Activated CD4-positive, alpha-beta T cell treated with anti-CD3 and anti-CD28 coated beads, Interleukin-2, amount 10 ng/mL, durations not matched to agents 24 days and 14 days (primary cell): ENCODE results near the gene RTF1. TPM values are rescaled to one million over a fixed set of nuclear protein-coding genes. Genes with fewer than 3 reads are reported as not detected.
"Not testable (repeated sequence)": the region's sequence is repeated elsewhere in the genome, so short reads cannot be mapped to it uniquely, and the experiment has no call there.

ENCODE experiments used
- DNase-seq: peaks from one replicate; pipeline ENCODE4 v3.0.0; 2022
- H3K27ac Mint-ChIP-seq: one replicate; pipeline ENCODE4 v1.8.0; 2022; ENCODE audit warnings: mild to moderate bottlenecking, mixed read lengths
- H3K27me3 Mint-ChIP-seq: one replicate; pipeline ENCODE4 v1.8.0; 2022; ENCODE audit warnings: mixed read lengths
- H3K36me3 Mint-ChIP-seq: one replicate; pipeline ENCODE4 v1.8.0; 2022; ENCODE audit warnings: low read depth, mild to moderate bottlenecking, mixed read lengths
- H3K4me1 Mint-ChIP-seq: one replicate; pipeline ENCODE4 v1.8.0; 2021; ENCODE audit warnings: mixed read lengths
- H3K4me3 Mint-ChIP-seq: one replicate; pipeline ENCODE4 v1.8.0; 2022; ENCODE audit warnings: mild to moderate bottlenecking, moderate library complexity, mixed read lengths
- H3K9me3 Mint-ChIP-seq: one replicate; pipeline ENCODE4 v1.8.0; 2021; ENCODE audit warnings: mixed read lengths
- intact Hi-C: fragments of 100-400 bp; cut with micrococcal nuclease; formaldehyde crosslinking; loops from one replicate; pipeline ENCODE4 v1.15.1; 2023
- total RNA-seq: library from RNA; stranded (reverse); gene quantifications from 2 replicates; pipeline ENCODE4 v1.2.3, GENCODE V29; 2022

RTF1 gene
- total RNA-seq, 1 donor from 2014 or later = 38.1 TPM

- H3K4me1 Mint-ChIP-seq = peaks cover 37% of the 10 kb centered on the region
- DNase-seq = peak; percentile 85
- no peaks in the 10 kb centered on the region for H3K9me3 Mint-ChIP-seq
- peak overlapping the region; percentile 100 for H3K4me3 Mint-ChIP-seq
- peaks cover 14% of the 10 kb centered on the region for H3K36me3 Mint-ChIP-seq
- no peaks in the 10 kb centered on the region for H3K27me3 Mint-ChIP-seq
- peak overlapping the region; percentile 88 for H3K27ac Mint-ChIP-seq
- intact Hi-C loops = loop anchor here (1.0 to 2.0 kb wide), 4 partner anchors 12 to 186 kb away; partner anchors contain the start of genes CHP1, NDUFAF1, NUSAP1 and OIP5
Observed at GRCh38 chr15:41417418-41418195, 712 bp downstream of the RTF1 start.

- intact Hi-C loops = loop anchor here (5.0 kb wide), 1 partner anchor 68 kb away; the partner anchor contains the start of gene ITPKA
- Mint-ChIP-seq H3K27me3 (no peaks in the 10 kb centered on the region), H3K27ac (peak overlapping the region; percentile 85), H3K4me1 (peaks cover 29% of the 10 kb centered on the region), H3K36me3 (peaks cover 8% of the 10 kb centered on the region), H3K4me3 (peak overlapping the region; percentile 59), H3K9me3 (no peaks in the 10 kb centered on the region)
- peak; percentile 71 for DNase-seq
Observed at GRCh38 chr15:41423979-41424659, 7.2 kb downstream of the RTF1 start.

- peak overlapping the region; percentile 59 for H3K4me3 Mint-ChIP-seq
- DNase-seq = no peak
- peaks cover 35% of the 10 kb centered on the region for H3K4me1 Mint-ChIP-seq
Observed at GRCh38 chr15:41424809-41425208, 7.9 kb downstream of the RTF1 start.

GRCh38 chr15:41425907-41426306 lies 9.0 kb downstream of the RTF1 start:
- H3K9me3 Mint-ChIP-seq, intact Hi-C loops, H3K36me3 Mint-ChIP-seq, DNase-seq, H3K4me3 Mint-ChIP-seq, H3K27me3 Mint-ChIP-seq: not testable (repeated sequence)
- Mint-ChIP-seq H3K4me1 (peaks cover 29% of the 10 kb centered on the region), H3K27ac (peak overlapping the region; percentile 31)

More at GRCh38 chr15:41424809-41425208, 7.9 kb downstream of the RTF1 start:
- intact Hi-C loops = loop anchor here (5.0 kb wide), 1 partner anchor 67 kb away; the partner anchor contains the start of gene ITPKA
- Mint-ChIP-seq H3K36me3 (peaks cover 10% of the 10 kb centered on the region), H3K27ac (peak overlapping the region; percentile 85), H3K9me3 (no peaks in the 10 kb centered on the region), H3K27me3 (no peaks in the 10 kb centered on the region)

- Mint-ChIP-seq H3K4me3 (peak overlapping the region; percentile 82), H3K36me3 (peaks cover 10% of the 10 kb centered on the region), H3K9me3 (no peaks in the 10 kb centered on the region), H3K27ac (peak overlapping the region; percentile 93), H3K27me3 (no peaks in the 10 kb centered on the region), H3K4me1 (peaks cover 24% of the 10 kb centered on the region)
- peak; percentile 77 for DNase-seq
- intact Hi-C loops = loop anchor here (1.0 kb wide), 1 partner anchor 11 kb away; no protein-coding TSS in a partner anchor
Observed at GRCh38 chr15:41429003-41429890, 12.4 kb downstream of the RTF1 start.

- Mint-ChIP-seq H3K4me1 (peaks cover 11% of the 10 kb centered on the region), H3K9me3 (no peaks in the 10 kb centered on the region), H3K36me3 (peaks cover 20% of the 10 kb centered on the region), H3K27ac (no peak overlapping the region), H3K27me3 (no peaks in the 10 kb centered on the region), H3K4me3 (no peak overlapping the region)
- intact Hi-C loops = no loop called here
- no peak for DNase-seq
Observed at GRCh38 chr15:41435037-41435786, 18.3 kb downstream of the RTF1 start.

- H3K4me3 Mint-ChIP-seq = no peak overlapping the region
- no peaks in the 10 kb centered on the region for H3K9me3 Mint-ChIP-seq
- H3K27ac Mint-ChIP-seq = peak overlapping the region; percentile 25
- peaks cover 9% of the 10 kb centered on the region for H3K4me1 Mint-ChIP-seq
- peaks cover 23% of the 10 kb centered on the region for H3K36me3 Mint-ChIP-seq
- intact Hi-C loops = no loop called here
- DNase-seq = no peak
- no peaks in the 10 kb centered on the region for H3K27me3 Mint-ChIP-seq
Observed at GRCh38 chr15:41437448-41437847, 20.6 kb downstream of the RTF1 start.

- no peak for DNase-seq
- H3K4me3 Mint-ChIP-seq = no peak overlapping the region
- intact Hi-C loops = no loop called here
- H3K27me3 Mint-ChIP-seq = no peaks in the 10 kb centered on the region
- no peak overlapping the region for H3K27ac Mint-ChIP-seq
- H3K4me1 Mint-ChIP-seq = peaks cover 13% of the 10 kb centered on the region
- peaks cover 26% of the 10 kb centered on the region for H3K36me3 Mint-ChIP-seq
- no peaks in the 10 kb centered on the region for H3K9me3 Mint-ChIP-seq
Observed at GRCh38 chr15:41438206-41438605, 21.3 kb downstream of the RTF1 start.

- H3K4me1 Mint-ChIP-seq = peaks cover 16% of the 10 kb centered on the region
- DNase-seq, H3K4me3 Mint-ChIP-seq, H3K9me3 Mint-ChIP-seq, H3K27ac Mint-ChIP-seq, H3K27me3 Mint-ChIP-seq, intact Hi-C loops: not testable (repeated sequence)
- peaks cover 28% of the 10 kb centered on the region for H3K36me3 Mint-ChIP-seq
Observed at GRCh38 chr15:41438745-41439144, 21.9 kb downstream of the RTF1 start.

GRCh38 chr15:41443275-41443674 lies 26.4 kb downstream of the RTF1 start:
- H3K27ac Mint-ChIP-seq = peak overlapping the region; percentile 75

GRCh38 chr15:41445399-41445798 lies 28.5 kb downstream of the RTF1 start:
- Mint-ChIP-seq H3K27me3 (no peaks in the 10 kb centered on the region), H3K4me1 (peaks cover 13% of the 10 kb centered on the region), H3K4me3 (no peak overlapping the region), H3K9me3 (no peaks in the 10 kb centered on the region), H3K27ac (no peak overlapping the region), H3K36me3 (peaks cover 24% of the 10 kb centered on the region)
- no peak for DNase-seq
- intact Hi-C loops = no loop called here

More at GRCh38 chr15:41443275-41443674, 26.4 kb downstream of the RTF1 start:
- H3K4me3 Mint-ChIP-seq = no peak overlapping the region
- DNase-seq = peak; percentile 62
- H3K9me3 Mint-ChIP-seq = no peaks in the 10 kb centered on the region
- H3K4me1 Mint-ChIP-seq = peaks cover 13% of the 10 kb centered on the region
- intact Hi-C loops = no loop called here
- H3K36me3 Mint-ChIP-seq = peaks cover 30% of the 10 kb centered on the region
- no peaks in the 10 kb centered on the region for H3K27me3 Mint-ChIP-seq

- Mint-ChIP-seq H3K4me1 (peaks cover 3% of the 10 kb centered on the region), H3K27ac (no peak overlapping the region), H3K9me3 (no peaks in the 10 kb centered on the region), H3K36me3 (peaks cover 40% of the 10 kb centered on the region), H3K4me3 (no peak overlapping the region), H3K27me3 (no peaks in the 10 kb centered on the region)
- intact Hi-C loops = no loop called here
- DNase-seq = no peak
Observed at GRCh38 chr15:41462084-41462795, 45.3 kb downstream of the RTF1 start.
